NCI-H69 (cell line): ENCODE data around the gene CEP85.
"Not testable (repeated sequence)": the region's sequence is repeated elsewhere in the genome, so short reads cannot be mapped to it uniquely, and the experiment has no call there.

Source experiments
- DNase-seq: peaks from one replicate; lab custom pipeline; 2025; lab: John Stamatoyannopoulos, UW

CEP85 gene

GRCh38 chr1:26290882-26291261 is 56.9 kb downstream of the CEP85 start:
- DNase-seq: no peak

GRCh38 chr1:26291433-26291832 is 57.4 kb downstream of the CEP85 start:
- no peak for DNase-seq

- DNase-seq: no peak
Observed at GRCh38 chr1:26291939-26292338, 57.9 kb downstream of the CEP85 start.

GRCh38 chr1:26292735-26293134 is 58.7 kb downstream of the CEP85 start:
- not testable (repeated sequence) for DNase-seq

GRCh38 chr1:26293911-26294463 is 60.0 kb downstream of the CEP85 start:
- DNase-seq: no peak

GRCh38 chr1:26295194-26296138 is 61.5 kb downstream of the CEP85 start:
- DNase-seq: no peak

- DNase-seq: no peak
Observed at GRCh38 chr1:26296340-26297056, 62.5 kb downstream of the CEP85 start.

- DNase-seq: no peak
Observed at GRCh38 chr1:26297057-26297790, 63.2 kb downstream of the CEP85 start.

- DNase-seq: no peak
Observed at GRCh38 chr1:26297791-26298124, 63.8 kb downstream of the CEP85 start.

GRCh38 chr1:26300578-26301275 is 66.7 kb downstream of the CEP85 start:
- DNase-seq: no peak

- DNase-seq: no peak
Observed at GRCh38 chr1:26302733-26303405, 68.9 kb downstream of the CEP85 start.

- no peak for DNase-seq
Observed at GRCh38 chr1:26305667-26306289, 71.8 kb downstream of the CEP85 start.

GRCh38 chr1:26306290-26307229 is 72.6 kb downstream of the CEP85 start, which contains the start of gene UBXN11:
UBXN11 (minus strand) TSS chr1:26306636; CDS start chr1:26302883, 3,753 bp downstream.
- peak; percentile 96 for DNase-seq

GRCh38 chr1:26307363-26307781 is 73.4 kb downstream of the CEP85 start:
- DNase-seq: peak; percentile 30

- DNase-seq: not testable (repeated sequence)
Observed at GRCh38 chr1:26307966-26308899, 74.2 kb downstream of the CEP85 start.

GRCh38 chr1:26314501-26314900 is 80.5 kb downstream of the CEP85 start:
- DNase-seq: no peak

GRCh38 chr1:26315874-26316850 is 82.2 kb downstream of the CEP85 start:
- DNase-seq: no peak
